Neural cell (in vitro differentiated cells): ENCODE data around the gene PTPRR.

Experiments used
- CTCF ChIP-seq: fragments of 450-650 bp; IDR thresholded peaks from 2 replicates; pipeline ENCODE4 v1.5.1; 2014; ENCODE audit warnings: antibody characterized with exemption, mild to moderate bottlenecking, moderate library complexity; ENCODE audit not compliant: poor library complexity, severe bottlenecking
- EP300 ChIP-seq: fragments of 450-650 bp; conservative IDR thresholded peaks from 2 replicates; pipeline ENCODE4 v1.6.1; 2014; ENCODE audit warnings: antibody characterized with exemption, mild to moderate bottlenecking, moderate library complexity; ENCODE audit not compliant: poor library complexity, severe bottlenecking
- EZH2 ChIP-seq: fragments of 200-600, 300-800 bp; shearing (Covaris generic), sonication (generic); IDR thresholded peaks from 2 replicates; pipeline ENCODE4 v1.6.1; 2014; ENCODE audit warnings: antibody characterized with exemption, low read length, borderline replicate concordance, mild to moderate bottlenecking; ENCODE audit not compliant: insufficient read depth, poor library complexity, severe bottlenecking
- POLR2AphosphoS5 ChIP-seq: IDR thresholded peaks from 2 replicates; pipeline ENCODE4 v1.6.1; 2012
- RAD21 ChIP-seq: fragments of 450-650 bp; conservative IDR thresholded peaks from 2 replicates; pipeline ENCODE4 v1.6.1; 2014; ENCODE audit warnings: antibody characterized with exemption, mild to moderate bottlenecking, moderate library complexity
- REST ChIP-seq: IDR thresholded peaks from 2 replicates; pipeline ENCODE4 v1.6.1; 2012; ENCODE audit warnings: borderline replicate concordance
- SMC3 ChIP-seq: fragments of 450-650 bp; conservative IDR thresholded peaks from 2 replicates; pipeline ENCODE4 v1.6.1; 2014; ENCODE audit warnings: antibody characterized with exemption, mild to moderate bottlenecking, moderate library complexity; ENCODE audit not compliant: poor library complexity
- TAF1 ChIP-seq: IDR thresholded peaks from 2 replicates; pipeline ENCODE4 v1.6.1; 2012; ENCODE audit warnings: low read depth

- TF ChIP-seq REST (no peak), CTCF (no peak), EZH2 (no peak), EP300 (no peak), POLR2AphosphoS5 (no peak), TAF1 (no peak), RAD21 (no peak), SMC3 (no peak)
These were observed 256.1 kb downstream of the PTPRR start for GRCh38 chr12:70664465-70664881.
